RPMI8226 (cell line): ENCODE measurements around the gene GPR155.
"Not testable (repeated sequence)": the region's sequence is repeated elsewhere in the genome, so short reads cannot be mapped to it uniquely, and the experiment has no call there.

ENCODE experiments used
- DNase-seq: peaks from one replicate; pipeline ENCODE4 v3.0.0-alpha.2; 2015

Gene GPR155

GRCh38 chr2:174491947-174492346 is 5.1 kb upstream of the GPR155 start:
- DNase-seq, result no peak

GRCh38 chr2:174490051-174490450 is 3.2 kb upstream of the GPR155 start:
- no peak for DNase-seq

- DNase-seq, result peak; percentile 45
Measured at GRCh38 chr2:174489520-174489919, 2.7 kb upstream of the GPR155 start.

- DNase-seq, result no peak
Measured at GRCh38 chr2:174487820-174488162, 962 bp upstream of the GPR155 start.

- DNase-seq, result peak; percentile 99
Measured at GRCh38 chr2:174487108-174487819, 435 bp upstream of the GPR155 start.

GRCh38 chr2:174485788-174486562 is 854 bp downstream of the GPR155 start:
- DNase-seq, result peak; percentile 62

GRCh38 chr2:174485045-174485444 is 1.8 kb downstream of the GPR155 start:
- DNase-seq, result not testable (repeated sequence)

- no peak for DNase-seq
Measured at GRCh38 chr2:174484573-174484972, 2.3 kb downstream of the GPR155 start.

GRCh38 chr2:174482854-174483253 is 4.0 kb downstream of the GPR155 start:
- DNase-seq, result no peak

GRCh38 chr2:174477759-174478158 is 9.1 kb downstream of the GPR155 start:
- no peak for DNase-seq

- DNase-seq, result no peak
Measured at GRCh38 chr2:174473796-174474195, 13.0 kb downstream of the GPR155 start.

GRCh38 chr2:174465327-174465726 is 21.5 kb downstream of the GPR155 start:
- no peak for DNase-seq

GRCh38 chr2:174461221-174461620 is 25.6 kb downstream of the GPR155 start:
- DNase-seq, result no peak

GRCh38 chr2:174454566-174454965 is 32.3 kb downstream of the GPR155 start:
- no peak for DNase-seq

GRCh38 chr2:174450021-174450816 is 36.6 kb downstream of the GPR155 start:
- DNase-seq, result no peak

- no peak for DNase-seq
Measured at GRCh38 chr2:174449033-174449432, 37.8 kb downstream of the GPR155 start.

- no peak for DNase-seq
Measured at GRCh38 chr2:174446531-174446930, 40.3 kb downstream of the GPR155 start.

- DNase-seq, result no peak
Measured at GRCh38 chr2:174445248-174445647, 41.6 kb downstream of the GPR155 start.

GRCh38 chr2:174444761-174445160 is 42.1 kb downstream of the GPR155 start:
- DNase-seq, result no peak

GRCh38 chr2:174442546-174443510 is 44.0 kb downstream of the GPR155 start:
- no peak for DNase-seq

- DNase-seq, result no peak
Measured at GRCh38 chr2:174439950-174440349, 46.9 kb downstream of the GPR155 start.

- DNase-seq, result no peak
Measured at GRCh38 chr2:174439323-174439722, 47.5 kb downstream of the GPR155 start.
